Vagina (tissue), 2 donors: ENCODE measurements around the gene VMP1. TPM values are rescaled to one million over a fixed set of nuclear protein-coding genes. Genes with fewer than 3 reads are reported as not detected.

Experiments used
- DNase-seq, 2 donors: peaks; one replicate each; pipeline ENCODE4 v3.0.0-alpha.2; 2017; ENCODE audit errors: extremely low spot score in 2 of 2
- H3K27ac ChIP-seq: fragments of 200-600 bp; sonication (generic); one replicate; pipeline ENCODE4 v1.5.1; 2019
- H3K27me3 ChIP-seq: fragments of 200-600 bp; sonication (generic); one replicate; pipeline ENCODE4 v1.5.1; 2019
- H3K36me3 ChIP-seq, 2 donors: fragments of 200-600 bp; sonication (generic); one replicate each; pipeline ENCODE4 v1.5.1; 2017 to 2019
- H3K4me1 ChIP-seq: fragments of 200-600 bp; sonication (generic); one replicate; pipeline ENCODE4 v1.5.1; 2019
- H3K4me3 ChIP-seq, 2 donors: fragments of 200-600 bp; sonication (generic); 1 replicate in 1 of 2; 2 replicates in 1 of 2; pipeline ENCODE4 v1.5.1; 2016 to 2019
- H3K9me3 ChIP-seq: fragments of 200-600 bp; sonication (generic); one replicate; pipeline ENCODE4 v1.5.1; 2019
- POLR2A ChIP-seq, 2 donors: fragments of 450-650 bp; IDR thresholded peaks; one replicate each; pipeline ENCODE4 v1.6.1; 2017; ENCODE audit warnings: antibody characterized with exemption in 2 of 2, mild to moderate bottlenecking in 2 of 2, moderate library complexity in 2 of 2
- POLR2AphosphoS5 ChIP-seq, 2 donors: sonication (generic); formaldehyde crosslinking; IDR thresholded peaks; one replicate each; pipeline ENCODE4 v1.9.0; 2017; ENCODE audit warnings: antibody characterized with exemption in 2 of 2, mild to moderate bottlenecking in 2 of 2, low read depth in 1 of 2; ENCODE audit not compliant: insufficient read depth in 1 of 2
- intact Hi-C: fragments of 100-400 bp; cut with DNase I; formaldehyde crosslinking; loops from one replicate; pipeline ENCODE4 v1.15.1; 2023
- total RNA-seq: library from RNA; depleted of rRNA; stranded (reverse); fragments of >200 nt; gene quantifications from one replicate; pipeline ENCODE4 v1.2.3, GENCODE V29; 2016
- TF ChIP-seq, protein P1 (sequence below), 3 experiments: fragments of 450-650 bp in 2 of 3; fragments of 200-600 bp in 1 of 3; sonication (generic) in 1 of 3; IDR thresholded peaks; one replicate each; pipeline ENCODE4 v1.5.1; 2017 to 2019; ENCODE audit warnings: antibody characterized with exemption in 3 of 3, mild to moderate bottlenecking in 2 of 3, moderate library complexity in 2 of 3

VMP1 gene
- total RNA-seq, 1 donor from 2014 or later: 380 TPM

DNA sequence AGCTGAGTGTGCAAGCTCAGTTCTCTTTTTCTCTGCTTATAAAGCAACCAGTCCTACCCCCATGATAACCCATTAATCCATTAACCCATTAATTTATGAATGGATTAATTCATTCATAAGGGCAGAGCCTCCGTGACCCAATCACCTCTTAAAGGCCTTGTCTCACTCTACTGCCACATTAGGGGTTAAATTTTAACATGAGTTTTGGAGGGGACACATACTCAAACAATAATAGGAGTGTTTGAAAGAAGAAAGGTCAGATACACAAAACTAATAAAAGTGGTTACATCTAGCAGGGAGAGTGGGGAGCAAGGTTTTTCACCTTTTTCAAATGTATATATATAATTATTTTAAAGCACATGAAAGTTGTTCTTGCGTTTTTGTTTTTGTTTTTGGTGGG, 6.8 kb downstream of the VMP1 start:
- Histone ChIP-seq H3K4me1 (no peaks in the 10 kb centered on the region), H3K27ac (no peak overlapping the region), H3K27me3 (no peaks in the 10 kb centered on the region), H3K4me3 (no peak overlapping the region), H3K36me3 (no peaks in the 10 kb centered on the region), H3K9me3 (no peaks in the 10 kb centered on the region)
- no peak for DNase-seq
- intact Hi-C loops: no loop called here
- TF ChIP-seq, protein P1, sequence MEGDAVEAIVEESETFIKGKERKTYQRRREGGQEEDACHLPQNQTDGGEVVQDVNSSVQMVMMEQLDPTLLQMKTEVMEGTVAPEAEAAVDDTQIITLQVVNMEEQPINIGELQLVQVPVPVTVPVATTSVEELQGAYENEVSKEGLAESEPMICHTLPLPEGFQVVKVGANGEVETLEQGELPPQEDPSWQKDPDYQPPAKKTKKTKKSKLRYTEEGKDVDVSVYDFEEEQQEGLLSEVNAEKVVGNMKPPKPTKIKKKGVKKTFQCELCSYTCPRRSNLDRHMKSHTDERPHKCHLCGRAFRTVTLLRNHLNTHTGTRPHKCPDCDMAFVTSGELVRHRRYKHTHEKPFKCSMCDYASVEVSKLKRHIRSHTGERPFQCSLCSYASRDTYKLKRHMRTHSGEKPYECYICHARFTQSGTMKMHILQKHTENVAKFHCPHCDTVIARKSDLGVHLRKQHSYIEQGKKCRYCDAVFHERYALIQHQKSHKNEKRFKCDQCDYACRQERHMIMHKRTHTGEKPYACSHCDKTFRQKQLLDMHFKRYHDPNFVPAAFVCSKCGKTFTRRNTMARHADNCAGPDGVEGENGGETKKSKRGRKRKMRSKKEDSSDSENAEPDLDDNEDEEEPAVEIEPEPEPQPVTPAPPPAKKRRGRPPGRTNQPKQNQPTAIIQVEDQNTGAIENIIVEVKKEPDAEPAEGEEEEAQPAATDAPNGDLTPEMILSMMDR (IDR thresholded peaks at IDR 0.05): no peak
- no peak for TF ChIP-seq POLR2AphosphoS5 (IDR thresholded peaks at IDR 0.05; ENCODE audit: insufficient read depth in 1 of 2, low read depth in 1 of 2)
- TF ChIP-seq POLR2A (IDR thresholded peaks at IDR 0.05): no peak

DNA sequence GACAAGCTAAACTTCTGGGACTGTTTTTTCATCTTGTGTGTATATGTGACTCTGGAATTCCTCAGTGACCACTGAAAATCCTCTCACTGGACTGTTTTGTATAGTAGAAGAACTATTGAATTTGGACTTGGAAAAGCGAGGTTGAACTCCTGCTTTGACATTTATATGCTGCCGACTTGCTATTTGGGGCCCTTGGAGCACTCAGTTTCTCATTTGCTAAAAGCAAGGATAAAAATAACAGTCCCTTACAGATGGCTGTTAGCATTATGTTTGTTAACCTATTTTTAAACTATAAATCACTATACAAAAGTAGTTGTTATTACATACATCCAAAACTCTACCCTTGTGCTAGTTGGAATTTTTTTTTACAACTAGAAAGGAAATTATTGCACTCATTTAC, 9.0 kb downstream of the VMP1 start:
- intact Hi-C loops: no loop called here
- Histone ChIP-seq H3K9me3 (no peaks in the 10 kb centered on the region), H3K27ac (no peak overlapping the region), H3K27me3 (no peaks in the 10 kb centered on the region), H3K36me3 (no peaks in the 10 kb centered on the region), H3K4me3 (no peak overlapping the region), H3K4me1 (no peaks in the 10 kb centered on the region)
- no peak for DNase-seq
- TF ChIP-seq POLR2AphosphoS5 (IDR thresholded peaks at IDR 0.05; ENCODE audit: insufficient read depth in 1 of 2, low read depth in 1 of 2) (no peak), POLR2A (IDR thresholded peaks at IDR 0.05) (no peak)
- TF ChIP-seq, protein P1 (IDR thresholded peaks at IDR 0.05): no peak

- Histone ChIP-seq H3K9me3 (no peaks in the 10 kb centered on the region), H3K36me3 (no peaks in the 10 kb centered on the region), H3K4me3 (no peak overlapping the region), H3K27me3 (no peaks in the 10 kb centered on the region), H3K4me1 (peaks cover 18% of the 10 kb centered on the region), H3K27ac (no peak overlapping the region)
- intact Hi-C loops: no loop called here
- TF ChIP-seq POLR2AphosphoS5 (IDR thresholded peaks at IDR 0.05; ENCODE audit: insufficient read depth in 1 of 2, low read depth in 1 of 2) (no peak), POLR2A (IDR thresholded peaks at IDR 0.05) (no peak)
- TF ChIP-seq, protein P1 (IDR thresholded peaks at IDR 0.05): no peak
- DNase-seq: no peak
Observed at GRCh38 chr17:59719526-59719925, 12.1 kb downstream of the VMP1 start.

DNA sequence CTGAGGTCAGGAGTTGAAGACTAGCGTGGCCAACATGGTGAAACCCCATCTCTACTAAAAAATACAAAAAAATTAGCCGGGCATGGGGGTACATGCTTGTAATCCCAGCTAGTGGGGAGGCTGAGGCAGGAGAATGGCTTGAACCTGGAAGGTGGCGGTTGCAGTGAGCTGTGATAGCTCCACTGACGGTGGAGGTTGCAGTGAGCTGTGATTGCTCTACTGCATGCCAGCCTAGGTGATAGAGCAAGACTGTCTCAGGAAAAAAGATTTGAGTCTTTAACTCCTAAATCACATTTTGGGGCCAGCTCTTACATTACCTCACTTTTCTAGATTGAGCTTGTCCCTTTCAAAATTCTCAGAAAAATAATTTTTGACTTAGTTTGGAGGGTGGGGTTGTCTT, 15.2 kb downstream of the VMP1 start:
- Histone ChIP-seq H3K27ac (no peak overlapping the region), H3K9me3 (no peaks in the 10 kb centered on the region), H3K36me3 (no peaks in the 10 kb centered on the region), H3K4me3 (no peak overlapping the region), H3K4me1 (peaks cover 28% of the 10 kb centered on the region), H3K27me3 (no peaks in the 10 kb centered on the region)
- TF ChIP-seq POLR2AphosphoS5 (IDR thresholded peaks at IDR 0.05; ENCODE audit: insufficient read depth in 1 of 2, low read depth in 1 of 2) (no peak), POLR2A (IDR thresholded peaks at IDR 0.05) (no peak)
- TF ChIP-seq, protein P1 (IDR thresholded peaks at IDR 0.05): no peak
- intact Hi-C loops: no loop called here
- no peak for DNase-seq

DNA sequence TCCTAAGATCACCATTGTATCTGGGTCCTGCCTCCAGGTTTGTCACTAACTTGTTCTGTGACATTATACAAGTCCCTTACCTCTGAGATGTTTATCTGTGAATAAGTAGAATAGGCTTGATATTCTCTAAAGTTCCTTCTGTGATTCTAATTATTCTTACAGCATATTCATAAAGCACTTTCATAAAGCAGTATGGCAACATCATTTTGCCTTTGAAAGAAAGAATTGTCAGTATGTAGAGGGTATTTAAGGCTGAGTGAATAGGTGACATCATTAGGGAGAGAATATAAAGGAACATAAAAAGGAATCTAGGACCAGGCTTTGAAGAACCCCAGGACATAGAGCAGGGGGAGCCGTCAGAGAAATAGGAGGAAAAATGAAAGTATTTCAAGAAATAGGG, 15.6 kb downstream of the VMP1 start:
- TF ChIP-seq, protein P1 (IDR thresholded peaks at IDR 0.05): no peak
- no peak for TF ChIP-seq POLR2AphosphoS5 (IDR thresholded peaks at IDR 0.05; ENCODE audit: insufficient read depth in 1 of 2, low read depth in 1 of 2)
- TF ChIP-seq POLR2A (IDR thresholded peaks at IDR 0.05): no peak
- Histone ChIP-seq H3K4me1 (peaks cover 28% of the 10 kb centered on the region), H3K4me3 (no peak overlapping the region), H3K36me3 (no peaks in the 10 kb centered on the region), H3K9me3 (no peaks in the 10 kb centered on the region), H3K27me3 (no peaks in the 10 kb centered on the region), H3K27ac (no peak overlapping the region)
- intact Hi-C loops: no loop called here
- DNase-seq: no peak
